HepG2 (cell line): ENCODE results near the gene DHFR. TPM values are rescaled to one million over a fixed set of nuclear protein-coding genes. Genes with fewer than 3 reads are reported as not detected.

Experiments
- ASH2L ChIP-seq: fragments of 300-600, 200-600 bp; sonication (generic); IDR thresholded peaks from 2 replicates; pipeline ENCODE4 v1.7.0; 2017; ENCODE audit warnings: low read depth, mild to moderate bottlenecking, moderate library complexity, mixed read lengths, low read length; ENCODE audit not compliant: insufficient read length
- ESRRA ChIP-seq: sonication (generic); formaldehyde crosslinking; IDR thresholded peaks from 2 replicates; pipeline ENCODE4 v1.5.1; 2020; ENCODE audit warnings: mild to moderate bottlenecking, low read depth, missing genetic modification reagents
- KDM2A ChIP-seq: sonication (generic); formaldehyde crosslinking; IDR thresholded peaks from 2 replicates; pipeline ENCODE4 v1.4.0; 2020; ENCODE audit warnings: low read depth, missing genetic modification reagents, borderline replicate concordance
- KLF6 ChIP-seq: IDR thresholded peaks from 2 replicates; pipeline ENCODE4 v1.8.0; 2016; ENCODE audit warnings: missing biosample characterization, missing genetic modification reagents
- MED1 ChIP-seq: sonication (generic); formaldehyde crosslinking; IDR thresholded peaks from 2 replicates; pipeline ENCODE4 v1.4.0; 2020; ENCODE audit warnings: missing genetic modification reagents
- MXD3 ChIP-seq: IDR thresholded peaks from 2 replicates; pipeline ENCODE4 v1.6.1; 2016; ENCODE audit warnings: mild to moderate bottlenecking, missing biosample characterization, missing genetic modification reagents
- NONO ChIP-seq, 2 experiments: fragments of 450-650 bp in 1 of 2; sonication (generic) in 1 of 2; formaldehyde crosslinking in 1 of 2; IDR thresholded peaks in 1 of 2; conservative IDR thresholded peaks in 1 of 2; 2 replicates each; pipeline versions ENCODE4 v1.6.1 to v1.8.0; 2017 to 2022; ENCODE audit warnings: mild to moderate bottlenecking in 1 of 2, missing genetic modification reagents in 1 of 2, moderate library complexity in 1 of 2
- POGK ChIP-seq: sonication (generic); formaldehyde crosslinking; conservative IDR thresholded peaks from 2 replicates; pipeline ENCODE4 v1.8.0; 2022; ENCODE audit warnings: mild to moderate bottlenecking, moderate library complexity, missing genetic modification reagents
- POLR2G ChIP-seq: fragments of 200-400 bp; formaldehyde crosslinking; IDR thresholded peaks from 2 replicates; pipeline ENCODE4 v1.6.1; 2018; ENCODE audit warnings: mild to moderate bottlenecking, low read depth, low read length, moderate library complexity
- RBFOX2 ChIP-seq: fragments of 200-400 bp; formaldehyde crosslinking; IDR thresholded peaks from 2 replicates; pipeline ENCODE4 v1.6.1; 2017; ENCODE audit warnings: low read depth, mild to moderate bottlenecking, low read length
- ZBTB3 ChIP-seq: sonication (generic); formaldehyde crosslinking; IDR thresholded peaks from 2 replicates; pipeline ENCODE4 v1.4.0; 2020; ENCODE audit warnings: low read depth, mild to moderate bottlenecking, moderate library complexity, missing genetic modification reagents, borderline replicate concordance
- ZBTB49 ChIP-seq: sonication (generic); formaldehyde crosslinking; IDR thresholded peaks from 2 replicates; pipeline ENCODE4 v1.4.0; 2020; ENCODE audit warnings: missing genetic modification reagents, borderline replicate concordance
- ZBTB7A ChIP-seq: sonication (generic); formaldehyde crosslinking; IDR thresholded peaks from 2 replicates; pipeline ENCODE4 v1.8.0; 2022; ENCODE audit warnings: mild to moderate bottlenecking, missing genetic modification reagents
- ZNF253 ChIP-seq: sonication (generic); formaldehyde crosslinking; IDR thresholded peaks from 2 replicates; pipeline ENCODE4 v1.8.0; 2022; ENCODE audit warnings: mild to moderate bottlenecking, missing genetic modification reagents, borderline replicate concordance
- ZNF790 ChIP-seq: sonication (generic); formaldehyde crosslinking; IDR thresholded peaks from 2 replicates; pipeline ENCODE4 v1.8.0; 2022; ENCODE audit warnings: missing genetic modification reagents, mild to moderate bottlenecking, borderline replicate concordance
- ZNF800 ChIP-seq: sonication (generic); formaldehyde crosslinking; IDR thresholded peaks from 2 replicates; pipeline ENCODE4 v1.4.0; 2020; ENCODE audit warnings: missing genetic modification reagents
- polyA plus RNA-seq, 8 experiments: library from polyadenylated mRNA; depleted of rRNA in 3 of 8; stranded (reverse) in 7 of 8; unstranded in 1 of 8; fragments of >200 nt; fragmentation: Illumina TruSeq in 4 of 8; extraction: Trizol in 4 of 8; gene quantifications; 2 replicates each; pipeline versions ENCODE4 v1.2.1 to v1.2.3, GENCODE V29; 2011 to 2016; ENCODE audit warnings: low read depth in 4 of 8, missing spikeins in 1 of 8, mixed read lengths in 1 of 8; ENCODE audit not compliant: insufficient read depth in 1 of 8
- total RNA-seq, 5 experiments: library from RNA; depleted of rRNA; stranded (reverse); fragments of >200 nt; fragmentation: Illumina TruSeq; extraction: Trizol; gene quantifications; 2 replicates each; pipeline ENCODE4 v1.2.3, GENCODE V29; 2016; ENCODE audit warnings: low read depth in 1 of 5

Gene DHFR
- total and polyA plus RNA-seq, 2 of the 13 experiments (the other 11 are each of a cell fraction or from before 2014, with no cell fraction given): 22.8 to 59.0 TPM

GRCh38 chr5:80654391-80655230 is at the start of gene DHFR, which contains the start of gene MSH3 (continued):
- peak; percentile 84 for TF ChIP-seq POGK (CRISPR knock-in tag)
- TF ChIP-seq ZNF800 (CRISPR knock-in tag): no peak
- no peak for TF ChIP-seq ZBTB7A (CRISPR knock-in tag)
- TF ChIP-seq KLF6 (CRISPR knock-in tag): 0 out of 2 replicates have a peak, but pooled peaks have one; percentile 37
- no peak for TF ChIP-seq ZBTB3 (CRISPR knock-in tag)
- TF ChIP-seq NONO (IDR thresholded peaks at IDR 0.05): no peak
- TF ChIP-seq NONO (CRISPR knock-in tag; conservative IDR thresholded peaks at IDR 0.05): peak; percentile 61
- peak; percentile 93 for TF ChIP-seq RBFOX2
- TF ChIP-seq KDM2A (CRISPR knock-in tag): peak; percentile 30; the same call in 1 of the 2 replicates
- TF ChIP-seq MED1 (CRISPR knock-in tag): peak; percentile 42; the same call in 1 of the 2 replicates
- peak; percentile 42; the same call in 1 of the 2 replicates for TF ChIP-seq ZNF790 (CRISPR knock-in tag)
- 0 out of 2 replicates have a peak, but pooled peaks have one; percentile 58 for TF ChIP-seq ESRRA
- peak; percentile 91 for TF ChIP-seq ASH2L
- 0 out of 2 replicates have a peak, but pooled peaks have one; percentile 46 for TF ChIP-seq MXD3 (CRISPR knock-in tag)
- TF ChIP-seq ZNF253: 0 out of 2 replicates have a peak, but pooled peaks have one; percentile 32
- peak; percentile 86 for TF ChIP-seq POLR2G
- no peak for TF ChIP-seq ZBTB49 (CRISPR knock-in tag)
